H9 (cell line): ENCODE results near the gene OPRL1. TPM values are rescaled to one million over a fixed set of nuclear protein-coding genes. Genes with fewer than 3 reads are reported as not detected.

Source experiments
- DNase-seq: peaks from one replicate; pipeline ENCODE4 v3.0.0-alpha.2; 2017
- H2AFZ ChIP-seq: one replicate; pipeline ENCODE4 v1.6.1; 2013; ENCODE audit warnings: mild to moderate bottlenecking, low read length, control low read depth, moderate library complexity
- H2AK5ac ChIP-seq: 2 replicates; pipeline ENCODE4 v1.6.1; 2013; ENCODE audit warnings: low read length, control low read depth, mixed read lengths; ENCODE audit not compliant: insufficient read length
- H2BK120ac ChIP-seq: one replicate; pipeline ENCODE4 v1.6.1; 2013; ENCODE audit warnings: low read depth, mild to moderate bottlenecking, low read length, control low read depth, inconsistent platforms; ENCODE audit not compliant: poor library complexity, severe bottlenecking
- H2BK12ac ChIP-seq: 2 replicates; pipeline ENCODE4 v1.6.1; 2013; ENCODE audit warnings: low read length, control low read depth, mixed read lengths, low read depth; ENCODE audit not compliant: insufficient read length
- H2BK15ac ChIP-seq: 2 replicates; pipeline ENCODE4 v1.6.1; 2013; ENCODE audit warnings: low read depth, low read length, control low read depth
- H2BK20ac ChIP-seq: one replicate; pipeline ENCODE4 v1.6.1; 2013; ENCODE audit warnings: low read depth, mild to moderate bottlenecking, low read length, control low read depth, inconsistent platforms; ENCODE audit not compliant: poor library complexity, severe bottlenecking
- H2BK5ac ChIP-seq: 2 replicates; pipeline ENCODE4 v1.6.1; 2013; ENCODE audit warnings: low read length, control low read depth, mixed read lengths; ENCODE audit not compliant: insufficient read length
- H3K14ac ChIP-seq: 2 replicates; pipeline ENCODE4 v1.6.1; 2013; ENCODE audit warnings: low read length, control low read depth; ENCODE audit not compliant: insufficient read depth
- H3K18ac ChIP-seq: 2 replicates; pipeline ENCODE4 v1.6.1; 2013; ENCODE audit warnings: low read depth, mild to moderate bottlenecking, mixed read lengths, low read length, control low read depth; ENCODE audit not compliant: insufficient read length
- H3K23ac ChIP-seq: 2 replicates; pipeline ENCODE4 v1.6.1; 2013; ENCODE audit warnings: low read length, control low read depth, mixed read lengths, low read depth; ENCODE audit not compliant: insufficient read length
- H3K23me2 ChIP-seq: 2 replicates; pipeline ENCODE4 v1.6.1; 2013; ENCODE audit warnings: low read depth, mild to moderate bottlenecking, mixed read lengths, low read length, control low read depth; ENCODE audit not compliant: insufficient read length, poor library complexity, severe bottlenecking
- H3K27ac ChIP-seq: 2 replicates; pipeline ENCODE4 v1.5.1; 2013; ENCODE audit warnings: low read length, control low read depth, mixed read lengths, low read depth; ENCODE audit not compliant: insufficient read length
- H3K27me3 ChIP-seq: 2 replicates; pipeline ENCODE4 v1.6.1; 2013; ENCODE audit warnings: low read length, control low read depth, inconsistent platforms; ENCODE audit not compliant: insufficient read depth
- H3K4ac ChIP-seq: 2 replicates; pipeline ENCODE4 v1.6.1; 2013; ENCODE audit warnings: low read depth, mild to moderate bottlenecking, control low read depth, inconsistent platforms, low read length, moderate library complexity
- H3K4me1 ChIP-seq: 2 replicates; pipeline ENCODE4 v1.6.1; 2013; ENCODE audit warnings: low read length, control low read depth, inconsistent platforms; ENCODE audit not compliant: insufficient read depth
- H3K4me2 ChIP-seq: 2 replicates; pipeline ENCODE4 v1.6.1; 2013; ENCODE audit warnings: low read length, control low read depth, mixed read lengths; ENCODE audit not compliant: insufficient read length, insufficient read depth
- H3K56ac ChIP-seq: 2 replicates; pipeline ENCODE4 v1.6.1; 2013; ENCODE audit warnings: low read depth, mild to moderate bottlenecking, mixed read lengths, low read length, control low read depth; ENCODE audit not compliant: insufficient read length
- H3K79me1 ChIP-seq: 2 replicates; pipeline ENCODE4 v1.6.1; 2013; ENCODE audit warnings: low read depth, mild to moderate bottlenecking, moderate library complexity, low read length, control low read depth, inconsistent platforms; ENCODE audit not compliant: insufficient read depth, poor library complexity, severe bottlenecking
- H3K79me2 ChIP-seq: 2 replicates; pipeline ENCODE4 v1.6.1; 2013; ENCODE audit warnings: low read length, control low read depth, inconsistent platforms; ENCODE audit not compliant: insufficient read depth
- H3K9ac ChIP-seq: 2 replicates; pipeline ENCODE4 v1.6.1; 2013; ENCODE audit warnings: low read length, control low read depth, mixed read lengths; ENCODE audit not compliant: insufficient read length; ENCODE audit errors: extremely low read depth
- H3K9me3 ChIP-seq: one replicate; pipeline ENCODE4 v1.6.1; 2013; ENCODE audit warnings: low read depth, low read length, inconsistent platforms; ENCODE audit not compliant: control insufficient read depth
- H3T11ph ChIP-seq: one replicate; pipeline ENCODE4 v1.6.1; 2013; ENCODE audit warnings: mild to moderate bottlenecking, low read length, control low read depth, inconsistent platforms
- H4K20me1 ChIP-seq: one replicate; pipeline ENCODE4 v1.6.1; 2013; ENCODE audit not compliant: control insufficient read depth, insufficient read length, insufficient read depth
- H4K5ac ChIP-seq: 2 replicates; pipeline ENCODE4 v1.6.1; 2013; ENCODE audit warnings: low read depth, mild to moderate bottlenecking, mixed read lengths, low read length, control low read depth; ENCODE audit not compliant: insufficient read length
- H4K8ac ChIP-seq: replicated peaks from 2 replicates; pipeline ENCODE4 v1.6.1; 2013; ENCODE audit warnings: low read length, control low read depth, mixed read lengths, low read depth; ENCODE audit not compliant: insufficient read length
- H4K91ac ChIP-seq: 2 replicates; pipeline ENCODE4 v1.6.1; 2013; ENCODE audit warnings: low read depth, mild to moderate bottlenecking, moderate library complexity, mixed read lengths, low read length, control low read depth; ENCODE audit not compliant: insufficient read length
- H3K27ac Mint-ChIP-seq, 3 experiments: 2 replicates in 2 of 3; 3 replicates in 1 of 3; pipeline ENCODE4 v1.8.0; 2020 to 2021; ENCODE audit warnings: mixed read lengths in 3 of 3, mild to moderate bottlenecking in 1 of 3, moderate library complexity in 1 of 3
- H3K27me3 Mint-ChIP-seq: 2 replicates; pipeline ENCODE4 v1.8.0; 2021; ENCODE audit warnings: low read depth, mild to moderate bottlenecking, moderate library complexity, mixed read lengths
- H3K36me3 Mint-ChIP-seq, 3 experiments: 2 replicates in 2 of 3; 3 replicates in 1 of 3; pipeline ENCODE4 v1.8.0; 2020 to 2021; ENCODE audit warnings: low read depth in 3 of 3, mixed read lengths in 3 of 3; ENCODE audit not compliant: insufficient read depth in 1 of 3
- H3K4me1 Mint-ChIP-seq, 2 experiments: 2 replicates each; pipeline ENCODE4 v1.8.0; 2020; ENCODE audit warnings: mixed read lengths in 2 of 2
- H3K4me3 Mint-ChIP-seq, 2 experiments: 2 replicates in 1 of 2; 3 replicates in 1 of 2; pipeline ENCODE4 v1.8.0; 2020 to 2021; ENCODE audit warnings: mild to moderate bottlenecking in 2 of 2, mixed read lengths in 2 of 2, moderate library complexity in 1 of 2
- H3K9me3 Mint-ChIP-seq, 2 experiments: 2 replicates in 1 of 2; 3 replicates in 1 of 2; pipeline ENCODE4 v1.8.0; 2020; ENCODE audit warnings: mild to moderate bottlenecking in 2 of 2, mixed read lengths in 2 of 2, moderate library complexity in 1 of 2
- WGBS: extraction: QIAGEN DNeasy Blood & Tissue Kit; methylation state at CpG from one replicate; pipeline ENCODE4 v1.1.7; 2013; ENCODE audit warnings: missing lambda C conversion rate, low lambda C conversion rate, mixed read lengths; ENCODE audit not compliant: insufficient read length; ENCODE audit errors: extremely low coverage; 5-methylcytosine and 5-hydroxymethylcytosine counted together
- total RNA-seq: library from RNA; stranded (reverse); gene quantifications from 2 replicates; pipeline ENCODE4 v1.2.1, GENCODE V29; 2021
- TF ChIP-seq, protein P1 (sequence below): fragments of 200-600 bp; sonication (generic); conservative IDR thresholded peaks from 3 replicates; pipeline ENCODE4 v1.8.0; 2021; ENCODE audit warnings: antibody characterized with exemption, mild to moderate bottlenecking

OPRL1 gene
- total RNA-seq, 1 experiment from 2014 or later, result 0.90 TPM

DNA sequence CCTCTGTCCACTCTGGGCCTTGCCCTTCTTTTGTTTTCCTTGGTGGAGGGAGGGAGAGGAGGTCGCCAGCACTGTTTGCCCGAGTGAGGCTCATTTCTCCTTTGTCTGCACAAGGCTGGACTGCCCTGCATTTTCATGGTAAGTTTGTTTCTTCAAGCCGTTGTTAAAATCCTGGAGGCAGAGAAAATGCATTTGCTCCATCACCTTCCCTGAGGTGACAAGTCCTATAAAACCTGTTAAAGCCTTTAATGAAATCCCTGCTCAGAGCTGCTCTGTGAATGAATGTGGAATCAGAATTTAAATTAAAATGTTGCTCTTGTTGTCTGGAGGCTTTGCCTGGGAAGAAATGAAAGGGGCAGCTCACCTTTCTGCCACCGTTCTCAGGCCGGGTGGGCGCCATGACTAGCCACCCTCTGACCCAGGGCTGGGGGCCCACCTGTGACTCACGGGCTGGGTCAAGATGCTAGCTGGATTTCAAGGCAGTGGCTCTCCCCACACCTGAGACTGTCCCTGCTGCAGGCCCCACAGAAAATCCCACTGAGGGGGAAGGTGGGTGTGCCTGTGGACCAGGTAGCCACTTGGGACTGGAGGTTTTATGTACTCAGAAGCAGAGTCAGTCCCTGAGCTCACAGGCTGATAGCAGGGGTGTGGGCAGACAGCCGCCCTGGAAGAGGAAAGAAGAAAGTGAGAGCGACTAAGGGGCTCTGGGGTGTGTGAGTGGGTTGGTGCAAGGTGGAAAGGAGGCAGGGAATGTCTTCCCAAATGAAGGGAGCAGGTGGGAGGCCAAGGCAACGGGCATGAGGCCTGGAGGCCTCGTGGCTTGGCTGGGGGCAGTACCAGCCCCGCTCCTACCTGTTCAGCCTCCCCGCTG is 60.4 kb downstream of the OPRL1 start:
- H3K27me3 Mint-ChIP-seq, result peaks cover 8% of the 10 kb centered on the region
- Histone ChIP-seq H3K27me3 (no peaks in the 10 kb centered on the region), H3K9me3 (peaks cover 7% of the 10 kb centered on the region), H4K5ac (no peak overlapping the region), H3K18ac (no peak overlapping the region), H3K4me2 (no peak overlapping the region), H3K9ac (no peak overlapping the region), H2BK20ac (no peak overlapping the region), H2BK15ac (no peak overlapping the region), H3K23ac (no peak overlapping the region), H2BK12ac (no peak overlapping the region), H4K20me1 (no peaks in the 10 kb centered on the region), H2BK120ac (no peak overlapping the region), H2AFZ (no peak overlapping the region), H3K27ac (no peak overlapping the region), H4K91ac (no peak overlapping the region), H3K4ac (no peak overlapping the region), H2BK5ac (no peak overlapping the region), H3K79me2 (no peaks in the 10 kb centered on the region), H3K14ac (peak overlapping the region; percentile 31), H3K79me1 (no peaks in the 10 kb centered on the region), H3K4me1 (no peaks in the 10 kb centered on the region), H4K8ac (no peak overlapping the region), H3K56ac (no peak overlapping the region), H3T11ph (no peak overlapping the region), H2AK5ac (no peak overlapping the region), H3K23me2 (no peaks in the 10 kb centered on the region)
- WGBS, result no CpG with 5 or more reads among the region's 13 CpGs
- peaks cover 7 to 13% (median 10%) of the 10 kb centered on the region in 3 experiments for H3K36me3 Mint-ChIP-seq
- TF ChIP-seq, protein P1, sequence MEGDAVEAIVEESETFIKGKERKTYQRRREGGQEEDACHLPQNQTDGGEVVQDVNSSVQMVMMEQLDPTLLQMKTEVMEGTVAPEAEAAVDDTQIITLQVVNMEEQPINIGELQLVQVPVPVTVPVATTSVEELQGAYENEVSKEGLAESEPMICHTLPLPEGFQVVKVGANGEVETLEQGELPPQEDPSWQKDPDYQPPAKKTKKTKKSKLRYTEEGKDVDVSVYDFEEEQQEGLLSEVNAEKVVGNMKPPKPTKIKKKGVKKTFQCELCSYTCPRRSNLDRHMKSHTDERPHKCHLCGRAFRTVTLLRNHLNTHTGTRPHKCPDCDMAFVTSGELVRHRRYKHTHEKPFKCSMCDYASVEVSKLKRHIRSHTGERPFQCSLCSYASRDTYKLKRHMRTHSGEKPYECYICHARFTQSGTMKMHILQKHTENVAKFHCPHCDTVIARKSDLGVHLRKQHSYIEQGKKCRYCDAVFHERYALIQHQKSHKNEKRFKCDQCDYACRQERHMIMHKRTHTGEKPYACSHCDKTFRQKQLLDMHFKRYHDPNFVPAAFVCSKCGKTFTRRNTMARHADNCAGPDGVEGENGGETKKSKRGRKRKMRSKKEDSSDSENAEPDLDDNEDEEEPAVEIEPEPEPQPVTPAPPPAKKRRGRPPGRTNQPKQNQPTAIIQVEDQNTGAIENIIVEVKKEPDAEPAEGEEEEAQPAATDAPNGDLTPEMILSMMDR, result no peak
- peak overlapping the region in 2 of 3 experiments; percentile 57 to 79; a peak in 4 of 7 replicates for H3K27ac Mint-ChIP-seq
- H3K9me3 Mint-ChIP-seq, result peaks cover 15 to 16% of the 10 kb centered on the region in 2 experiments
- no peak for DNase-seq
- H3K4me3 Mint-ChIP-seq, result no peak overlapping the region
- peaks cover 15 to 33% of the 10 kb centered on the region in 2 experiments for H3K4me1 Mint-ChIP-seq
